ENCODE results near the gene RAB1B. TPM values are rescaled to one million over a fixed set of nuclear protein-coding genes. Genes with fewer than 3 reads are reported as not detected.

RAB1B gene
- total RNA-seq, 4 donors from 2014 or later = 96.0 to 194 (median 130) TPM

- H3K27me3 ChIP-seq = no peaks in the 10 kb centered on the region
- TF ChIP-seq CTCF (IDR thresholded peaks at IDR 0.05 in 4 of 5, conservative IDR thresholded peaks at IDR 0.05 in 1 of 5) = no peak
- TF ChIP-seq POLR2A (IDR thresholded peaks at IDR 0.05) = no peak
- H3K27ac ChIP-seq = peak overlapping the region; percentile 59 to 68 (median 64)
- in situ Hi-C loops (cut with MboI; ENCODE audit: low sequenced_read_pairs in 4 of 4) = loop anchor here in 1 of 4 donors (5.0 kb wide), 1 partner anchor 61 kb away; no protein-coding TSS in a partner anchor
- no peaks in the 10 kb centered on the region for H3K36me3 ChIP-seq
- intact Hi-C loops (cut with DNase I; ENCODE audit: low total_unique reads) = no loop called here
- ATAC-seq (peak; percentile 9 to 25), DNase-seq (peak in 1 of 2 donors; percentile 53)
- no peaks in the 10 kb centered on the region for H3K9me3 ChIP-seq
- no peak overlapping the region for H3K4me3 ChIP-seq
- peaks cover 12 to 24% of the 10 kb centered on the region in 2 donors for H3K4me1 ChIP-seq
These were observed 58.0 kb downstream of the RAB1B start for GRCh38 chr11:66326261-66327111.

Other genes starting within 250 kb of the RAB1B start
- gene CATSPER1, start 242.2 kb upstream of the RAB1B start, total RNA-seq = not detected
- gene GAL3ST3, start 219.5 kb upstream of the RAB1B start, total RNA-seq = under 1 TPM in 1 of 4 donors, not detected in 3; 0.12 TPM
- gene SF3B2, start 216.3 kb upstream of the RAB1B start, total RNA-seq = 100 to 1,000 TPM in 3 of 4 donors, 10 to 100 TPM in 1; 92.9 to 186 (median 124) TPM
- 10 to 100 TPM in 3 of 4 donors, 1 to 10 TPM in 1; 6.6 to 20.4 (median 16.9) TPM for gene PACS1, start 198.4 kb upstream of the RAB1B start, total RNA-seq
- gene KLC2, start 10.9 kb upstream of the RAB1B start, total RNA-seq = 10 to 100 TPM; 28.4 to 58.7 (median 51.2) TPM
- gene CNIH2, start 9.5 kb downstream of the RAB1B start, total RNA-seq = not detected
- 100 to 1,000 TPM; 106 to 137 (median 113) TPM for gene YIF1A, start 20.5 kb downstream of the RAB1B start, total RNA-seq
- gene TMEM151A, start 23.3 kb downstream of the RAB1B start, total RNA-seq = not detected
- 1 to 10 TPM in 3 of 4 donors, under 1 TPM in 1; 0.46 to 4.6 (median 2.8) TPM for gene CD248, start 48.4 kb downstream of the RAB1B start, total RNA-seq
- 1 to 10 TPM; 1.9 to 9.7 (median 7.0) TPM for gene RIN1, start 67.8 kb downstream of the RAB1B start, total RNA-seq
- 10 to 100 TPM; 40.1 to 73.5 (median 64.8) TPM for gene BRMS1, start 76.5 kb downstream of the RAB1B start, total RNA-seq
- 10 to 100 TPM; 30.3 to 59.7 (median 40.4) TPM for gene B4GAT1, start 79.0 kb downstream of the RAB1B start, total RNA-seq
- 100 to 1,000 TPM in 1 of 4 donors, 10 to 100 TPM in 3; 39.2 to 106 (median 70.6) TPM for gene SLC29A2, start 103.1 kb downstream of the RAB1B start, total RNA-seq
- gene NPAS4, start 152.4 kb downstream of the RAB1B start, total RNA-seq = not detected
- gene MRPL11, start 170.2 kb downstream of the RAB1B start, total RNA-seq = 10 to 100 TPM; 35.1 to 64.1 (median 52.5) TPM
- 10 to 100 TPM; 26.1 to 55.9 (median 37.3) TPM for gene PELI3, start 198.3 kb downstream of the RAB1B start, total RNA-seq
- gene DPP3, start 211.8 kb downstream of the RAB1B start, total RNA-seq = 10 to 100 TPM; 28.5 to 58.5 (median 37.4) TPM
- gene BBS1, start 242.0 kb downstream of the RAB1B start, total RNA-seq = 10 to 100 TPM; 19.8 to 34.5 (median 31.2) TPM